HCT116 (cell line): ENCODE results near the gene ZNF224. TPM values are rescaled to one million over a fixed set of nuclear protein-coding genes. Genes with fewer than 3 reads are reported as not detected.

Experiments used
- ATAC-seq: fragments of 200-7000 bp; cut with Tn5 transposase; 2 replicates; pipeline ENCODE4 v1.9.1; 2020; ENCODE audit warnings: mild to moderate bottlenecking, moderate library complexity
- BruUV-seq: library from RNA; stranded (reverse); fragments of 400-500 nt; replicated peaks from 2 replicates; lab custom pipeline; 2021; lab: Mats Ljungman, UMichigan
- CTCF ChIA-PET: fragments of 300-600 bp; sonication (Branson Sonifier 250); formaldehyde crosslinking; loops from one replicate; lab custom pipeline; 2021; ENCODE audit warnings: antibody characterized with exemption; lab: Charles Lee
- POLR2A ChIA-PET: fragments of 300-600, 350-600 bp; sonication (Branson Sonifier 250); formaldehyde crosslinking; loops from one replicate; lab custom pipeline; 2021; ENCODE audit warnings: antibody characterized with exemption; lab: Charles Lee
- RAD21 ChIA-PET, 2 experiments: fragments of 300-600 bp; sonication (Branson Sonifier 250); formaldehyde crosslinking; loops; one replicate each; lab custom pipeline; 2023; ENCODE audit warnings: low total read pairs in 2 of 2; ENCODE audit not compliant: uncharacterized antibody in 2 of 2, unreplicated experiment in 2 of 2, low non-redundant PET in 1 of 2; lab: Charles Lee
- DNase-seq: peaks from one replicate; pipeline ENCODE4 v3.0.0-alpha.2; 2010; ENCODE audit warnings: low read depth, low spot score
- H2AFZ ChIP-seq: fragments of 200-600 bp; shearing (Covaris generic), sonication (generic); 2 replicates; pipeline ENCODE4 v1.6.1; 2017; ENCODE audit warnings: low read depth, mixed run types, mixed read lengths, antibody characterized with exemption, low read length; ENCODE audit not compliant: poor library complexity, severe bottlenecking
- H3K27ac ChIP-seq: 2 replicates; pipeline ENCODE4 v1.5.1; 2012; ENCODE audit warnings: low read depth, low read length
- H3K27me3 ChIP-seq: fragments of 200-600 bp; sonication (generic); 2 replicates; pipeline ENCODE4 v1.6.1; 2016; ENCODE audit warnings: mixed run types, low read length, mixed read lengths; ENCODE audit not compliant: insufficient read depth
- H3K36me3 ChIP-seq, 2 experiments: fragments of 200-500 bp in 1 of 2; fragments of 200-600 bp in 1 of 2; sonication (Bioruptor generic) in 1 of 2; sonication (generic) in 1 of 2; 2 replicates each; pipeline versions ENCODE4 v1.5.1 to v1.6.1; 2014 to 2016; ENCODE audit warnings: low read length in 2 of 2, inconsistent platforms in 1 of 2, mixed read lengths in 1 of 2, mixed run types in 1 of 2; ENCODE audit not compliant: insufficient read depth in 2 of 2, control insufficient read depth in 1 of 2
- H3K4me1 ChIP-seq, 2 experiments: fragments of 200-600 bp in 1 of 2; sonication (generic) in 1 of 2; 2 replicates each; pipeline versions ENCODE4 v1.5.1 to v1.6.1; 2012 to 2017; ENCODE audit warnings: low read length in 2 of 2, inconsistent platforms in 1 of 2, mild to moderate bottlenecking in 1 of 2, mixed read lengths in 1 of 2, mixed run types in 1 of 2, moderate library complexity in 1 of 2; ENCODE audit not compliant: insufficient read depth in 2 of 2, control insufficient read depth in 1 of 2
- H3K4me2 ChIP-seq: fragments of 200-600 bp; sonication (generic); 2 replicates; pipeline ENCODE4 v1.6.1; 2017; ENCODE audit warnings: mixed run types, low read length, mixed read lengths
- H3K4me3 ChIP-seq, 2 experiments: fragments of 200-600 bp in 1 of 2; sonication (generic) in 1 of 2; replicated peaks in 1 of 2; 2 replicates each; pipeline ENCODE4 v1.5.1; 2011 to 2016; ENCODE audit warnings: low read length in 2 of 2, control low read depth in 1 of 2, low read depth in 1 of 2, mild to moderate bottlenecking in 1 of 2, mixed read lengths in 1 of 2, mixed run types in 1 of 2
- H3K79me2 ChIP-seq: fragments of 200-600 bp; sonication (generic); 2 replicates; pipeline ENCODE4 v1.6.1; 2017; ENCODE audit warnings: mild to moderate bottlenecking, mixed run types, low read length, moderate library complexity, mixed read lengths; ENCODE audit not compliant: insufficient read depth
- H3K9ac ChIP-seq: fragments of 200-600 bp; sonication (generic); 2 replicates; pipeline ENCODE4 v1.6.1; 2016; ENCODE audit warnings: low read length, mixed read lengths
- H3K9me2 ChIP-seq: fragments of 200-600 bp; sonication (generic), shearing (Covaris generic); 2 replicates; pipeline ENCODE4 v1.6.1; 2017; ENCODE audit warnings: mixed run types, mild to moderate bottlenecking, moderate library complexity; ENCODE audit not compliant: insufficient read depth
- H3K9me3 ChIP-seq, 2 experiments: fragments of 200-500 bp in 1 of 2; fragments of 200-600 bp in 1 of 2; sonication (Bioruptor generic) in 1 of 2; sonication (generic) in 1 of 2; 2 replicates each; pipeline ENCODE4 v1.6.1; 2014 to 2017; ENCODE audit warnings: low read length in 2 of 2, mixed read lengths in 2 of 2, inconsistent platforms in 1 of 2, low read depth in 1 of 2, mild to moderate bottlenecking in 1 of 2, mixed run types in 1 of 2, moderate library complexity in 1 of 2; ENCODE audit not compliant: control insufficient read depth in 1 of 2, insufficient read depth in 1 of 2
- H4K20me1 ChIP-seq: fragments of 200-600 bp; sonication (generic), shearing (Covaris generic); 2 replicates; pipeline ENCODE4 v1.6.1; 2017; ENCODE audit warnings: mixed run types, mild to moderate bottlenecking, moderate library complexity; ENCODE audit not compliant: insufficient read depth
- CBX3 ChIP-seq: IDR thresholded peaks from 2 replicates; pipeline ENCODE4 v1.6.1; 2012; ENCODE audit warnings: low read depth
- CEBPB ChIP-seq: IDR thresholded peaks from 2 replicates; pipeline ENCODE4 v1.6.1; 2012; ENCODE audit warnings: low read depth
- EGR1 ChIP-seq: IDR thresholded peaks from 2 replicates; pipeline ENCODE4 v1.6.1; 2012; ENCODE audit warnings: low read depth
- ELF1 ChIP-seq: IDR thresholded peaks from 2 replicates; pipeline ENCODE4 v1.6.1; 2012; ENCODE audit warnings: low read depth, borderline replicate concordance
- EZH2phosphoT487 ChIP-seq: fragments of 200-600 bp; IDR thresholded peaks from 2 replicates; pipeline ENCODE4 v1.6.1; 2018; ENCODE audit warnings: antibody characterized with exemption, borderline replicate concordance
- FOSL1 ChIP-seq: IDR thresholded peaks from 2 replicates; pipeline ENCODE4 v1.6.1; 2012; ENCODE audit warnings: low read depth
- JUND ChIP-seq: IDR thresholded peaks from 2 replicates; pipeline ENCODE4 v1.6.1; 2012
- POLR2A ChIP-seq: IDR thresholded peaks from 2 replicates; pipeline ENCODE4 v1.7.0; 2011; ENCODE audit warnings: borderline replicate concordance; ENCODE audit not compliant: insufficient read depth, insufficient read length; ENCODE audit errors: extremely low read depth
- POLR2AphosphoS5 ChIP-seq: IDR thresholded peaks from 2 replicates; pipeline ENCODE4 v1.6.1; 2011; ENCODE audit warnings: mild to moderate bottlenecking, low read depth, low read length, moderate library complexity
- RAD21 ChIP-seq: IDR thresholded peaks from 2 replicates; pipeline ENCODE4 v1.6.1; 2012; ENCODE audit warnings: low read depth, mild to moderate bottlenecking
- SIN3A ChIP-seq: IDR thresholded peaks from 2 replicates; pipeline ENCODE4 v1.6.1; 2012; ENCODE audit warnings: low read depth
- SP1 ChIP-seq: IDR thresholded peaks from 2 replicates; pipeline ENCODE4 v1.6.1; 2012; ENCODE audit warnings: low read depth
- TCF7L2 ChIP-seq: IDR thresholded peaks from 2 replicates; pipeline ENCODE4 v1.7.0; 2011; ENCODE audit warnings: borderline replicate concordance, inconsistent platforms; ENCODE audit not compliant: insufficient read depth, insufficient read length; ENCODE audit errors: extremely low read depth
- YY1 ChIP-seq: IDR thresholded peaks from 2 replicates; pipeline ENCODE4 v1.6.1; 2011; ENCODE audit warnings: low read length, low read depth, moderate library complexity, mild to moderate bottlenecking; ENCODE audit not compliant: insufficient replicate concordance; ENCODE audit errors: extremely low read depth
- ZBTB33 ChIP-seq: IDR thresholded peaks from 2 replicates; pipeline ENCODE4 v1.6.1; 2011; ENCODE audit warnings: mild to moderate bottlenecking, low read length, moderate library complexity; ENCODE audit not compliant: insufficient replicate concordance; ENCODE audit errors: extremely low read depth
- ZFX ChIP-seq: fragments of 450-650 bp; IDR thresholded peaks from 2 replicates; pipeline ENCODE4 v1.6.1; 2017
- ZNF274 ChIP-seq: fragments of 200-500 bp; sonication (Bioruptor generic); IDR thresholded peaks from 2 replicates; pipeline ENCODE4 v1.6.1; 2014; ENCODE audit warnings: mild to moderate bottlenecking, low read depth, low read length, inconsistent platforms
- intact Hi-C: fragments of 100-400 bp; cut with micrococcal nuclease; formaldehyde crosslinking; loops from 2 replicates; pipeline ENCODE4 v1.10.0; 2022
- total RNA-seq: library from RNA; stranded (reverse); gene quantifications from one replicate; pipeline ENCODE4 v1.2.1, GENCODE V29; 2021; ENCODE audit not compliant: unreplicated experiment

ZNF224 gene
- total RNA-seq, 1 experiment from 2014 or later = 15.1 TPM

GRCh38 chr19:44151491-44151890, 57.3 kb downstream of the ZNF224 start:
- ChIA-PET CTCF (no interaction called here), POLR2A (no interaction called here)
- Histone ChIP-seq H3K9me2 (no peaks in the 10 kb centered on the region), H3K9me3 (peaks cover 5 to 10% of the 10 kb centered on the region in 2 experiments; a peak in 2 of 4 replicates), H3K4me2 (no peak overlapping the region), H3K4me1 (no peaks in the 10 kb centered on the region)
- TF ChIP-seq YY1 (no peak), CEBPB (no peak), CBX3 (no peak), JUND (no peak)
- TF ChIP-seq, all 23 proteins: peak for 0
- intact Hi-C loops = no loop called here
- BruUV-seq = no TSS peak
- Histone ChIP-seq H3K4me3 (no peak overlapping the region), H3K27me3 (no peaks in the 10 kb centered on the region), H4K20me1 (no peaks in the 10 kb centered on the region), H3K36me3 (peaks cover under 1 to 6% of the 10 kb centered on the region in 2 experiments; a peak in 1 of 4 replicates), H3K27ac (no peak overlapping the region), H3K79me2 (no peaks in the 10 kb centered on the region), H3K9ac (no peak overlapping the region), H2AFZ (no peak overlapping the region)
- DNase-seq (no peak), ATAC-seq (no peak)
- RAD21 ChIA-PET = no interaction called here

- CTCF ChIA-PET = interaction anchor here (0.6 kb wide), 1 partner anchor 56 kb away, joined by 3 read pairs; the partner anchor contains the start of gene ZNF227
- Histone ChIP-seq H2AFZ (no peak overlapping the region), H3K9me3 (peaks cover 28% of the 10 kb centered on the region in 2 experiments; a peak in 2 of 4 replicates), H3K4me2 (no peak overlapping the region), H3K79me2 (no peaks in the 10 kb centered on the region), H3K36me3 (peaks cover 2 to 12% of the 10 kb centered on the region in 2 experiments; a peak in 2 of 4 replicates), H3K4me1 (no peaks in the 10 kb centered on the region), H3K9me2 (no peaks in the 10 kb centered on the region), H4K20me1 (no peaks in the 10 kb centered on the region), H3K27ac (no peak overlapping the region), H3K9ac (no peak overlapping the region), H3K27me3 (no peaks in the 10 kb centered on the region), H3K4me3 (no peak overlapping the region)
- no peak for ATAC-seq
- TF ChIP-seq EGR1 = no peak
- no peak for TF ChIP-seq SP1
- no peak for TF ChIP-seq ZNF274
- TF ChIP-seq CEBPB = no peak
- TF ChIP-seq TCF7L2 = no peak
- no peak for TF ChIP-seq SIN3A
- no peak for TF ChIP-seq ELF1
- no peak for TF ChIP-seq POLR2A
- TF ChIP-seq ZBTB33 = no peak
- TF ChIP-seq JUND = no peak
- TF ChIP-seq POLR2AphosphoS5 = no peak
- no peak for TF ChIP-seq EZH2phosphoT487
- TF ChIP-seq RAD21 = no peak
- no peak for TF ChIP-seq FOSL1
- no peak for TF ChIP-seq ZFX
- RAD21 ChIA-PET = no interaction called here
- POLR2A ChIA-PET = no interaction called here
- BruUV-seq = no TSS peak
- DNase-seq = no peak
- intact Hi-C loops = no loop called here
These were observed 62.3 kb downstream of the ZNF224 start for GRCh38 chr19:44156475-44156874.
